HepG2 (cell line): ENCODE measurements around the gene RASA3. TPM values are rescaled to one million over a fixed set of nuclear protein-coding genes. Genes with fewer than 3 reads are reported as not detected.

Source experiments
- ATAC-seq: fragments of 200-7000 bp; cut with Tn5 transposase; 3 replicates; pipeline ENCODE4 v1.9.1; 2020; ENCODE audit warnings: mild to moderate bottlenecking, moderate library complexity
- BruUV-seq: library from RNA; stranded (reverse); fragments of 400-500 nt; replicated peaks from 2 replicates; lab custom pipeline; 2021; lab: Mats Ljungman, UMichigan
- CTCF ChIA-PET: fragments of 300-600 bp; formaldehyde crosslinking; extraction: SDS; loops from one replicate; lab custom pipeline; 2021; ENCODE audit warnings: low total read pairs, inconsistent platforms, low intra/inter-chr PET ratio; lab: Yijun Ruan, JAX
- POLR2A ChIA-PET: fragments of 350-600 bp; sonication (Branson Sonifier 250); formaldehyde crosslinking; loops from one replicate; lab custom pipeline; 2020; ENCODE audit warnings: antibody characterized with exemption, inconsistent platforms; lab: Yijun Ruan, JAX
- DNase-seq: peaks from one replicate; pipeline ENCODE4 v3.0.0-alpha.2; 2015; ENCODE audit warnings: low spot score
- FAIRE-seq: peaks from 3 replicates; lab custom pipeline; 2011; peaks lifted over from hg19 to GRCh38; lab: Jason Lieb, UNC
- H2AFZ ChIP-seq: one replicate; pipeline ENCODE4 v1.6.1; 2011; ENCODE audit warnings: low read length, inconsistent platforms
- H3K27ac ChIP-seq: fragments of 300-600 bp; 3 replicates; pipeline ENCODE4 v1.8.0; 2011; ENCODE audit warnings: mixed run types, mild to moderate bottlenecking, mixed read lengths, low read length, inconsistent platforms; ENCODE audit not compliant: insufficient read depth; ENCODE audit errors: extremely low read length
- H3K27me3 ChIP-seq, 2 experiments: fragments of 200-600 bp in 1 of 2; 2 replicates in 1 of 2; 3 replicates in 1 of 2; pipeline versions ENCODE4 v1.6.0 to v1.8.0; 2011; ENCODE audit warnings: low read length in 2 of 2, mild to moderate bottlenecking in 2 of 2, moderate library complexity in 2 of 2, inconsistent platforms in 1 of 2; ENCODE audit not compliant: insufficient read depth in 2 of 2, control insufficient read depth in 1 of 2
- H3K36me3 ChIP-seq, 2 experiments: fragments of 200-600 bp in 1 of 2; replicated peaks in 1 of 2; 2 replicates in 1 of 2; 3 replicates in 1 of 2; pipeline versions ENCODE4 v1.5.1 to v1.8.0; 2011; ENCODE audit warnings: low read length in 2 of 2, inconsistent platforms in 1 of 2; ENCODE audit not compliant: insufficient read depth in 2 of 2, control insufficient read depth in 1 of 2
- H3K4me1 ChIP-seq: 2 replicates; pipeline ENCODE4 v1.5.1; 2012; ENCODE audit warnings: low read length, inconsistent platforms; ENCODE audit not compliant: insufficient read depth
- H3K4me2 ChIP-seq: 2 replicates; pipeline ENCODE4 v1.6.0; 2011; ENCODE audit warnings: low read depth, low read length, inconsistent platforms
- H3K4me3 ChIP-seq, 3 experiments: fragments of 200-600 bp in 1 of 3; sonication (generic), shearing (Covaris generic) in 1 of 3; replicated peaks in 1 of 3; 2 replicates each; pipeline ENCODE4 v1.5.1; 2011 to 2016; ENCODE audit warnings: low read length in 3 of 3, inconsistent platforms in 2 of 3, low read depth in 2 of 3, mild to moderate bottlenecking in 2 of 3, control low read depth in 1 of 3, mixed read lengths in 1 of 3; ENCODE audit not compliant: insufficient read depth in 1 of 3
- H3K79me2 ChIP-seq: one replicate; pipeline ENCODE4 v1.6.1; 2011; ENCODE audit warnings: low read length, inconsistent platforms; ENCODE audit not compliant: insufficient read depth
- H3K9ac ChIP-seq: 2 replicates; pipeline ENCODE4 v1.6.0; 2011; ENCODE audit warnings: mild to moderate bottlenecking, low read depth, low read length, inconsistent platforms; ENCODE audit not compliant: insufficient read depth
- H3K9me3 ChIP-seq: 2 replicates; pipeline ENCODE4 v1.5.1; 2012; ENCODE audit warnings: mild to moderate bottlenecking, low read length
- H4K20me1 ChIP-seq: 2 replicates; pipeline ENCODE4 v1.6.0; 2011; ENCODE audit warnings: inconsistent platforms, mild to moderate bottlenecking, low read length, moderate library complexity; ENCODE audit not compliant: insufficient read depth
- EED ChIP-seq: sonication (generic); formaldehyde crosslinking; IDR thresholded peaks from 2 replicates; pipeline ENCODE4 v1.5.0; 2020; ENCODE audit warnings: mild to moderate bottlenecking, missing genetic modification reagents
- GABPB1 ChIP-seq: IDR thresholded peaks from 2 replicates; pipeline ENCODE4 v1.6.1; 2016; ENCODE audit warnings: mild to moderate bottlenecking, missing genetic modification reagents, moderate library complexity, missing compliant biosample characterization
- GLI4 ChIP-seq: sonication (generic); formaldehyde crosslinking; IDR thresholded peaks from 2 replicates; pipeline ENCODE4 v1.5.1; 2020; ENCODE audit warnings: missing genetic modification reagents, mild to moderate bottlenecking, moderate library complexity, borderline replicate concordance
- PITX1 ChIP-seq: sonication (generic); formaldehyde crosslinking; IDR thresholded peaks from 2 replicates; pipeline ENCODE4 v1.5.1; 2020; ENCODE audit warnings: mild to moderate bottlenecking, missing genetic modification reagents
- ZMYM2 ChIP-seq: sonication (generic); formaldehyde crosslinking; IDR thresholded peaks from 2 replicates; pipeline ENCODE4 v1.8.0; 2022; ENCODE audit warnings: mild to moderate bottlenecking, missing genetic modification reagents
- WGBS: methylation state at CpG from one replicate; pipeline ENCODE4 v1.1.6; 2017; ENCODE audit warnings: low lambda C conversion rate; 5-methylcytosine and 5-hydroxymethylcytosine counted together
- in situ Hi-C: cut with HindIII; loops from 2 replicates; pipeline ENCODE4 v1.10.0; 2017; ENCODE audit warnings: low pct_unique_long_range_greater_than_20kb; ENCODE audit not compliant: extremely low pct_ligation_motif_present
- intact Hi-C: fragments of 100-400 bp; cut with micrococcal nuclease; formaldehyde crosslinking; loops from one replicate; pipeline ENCODE4 v1.10.0; 2022; ENCODE audit not compliant: unreplicated experiment
- polyA plus RNA-seq, 8 experiments: library from polyadenylated mRNA; depleted of rRNA in 3 of 8; stranded (reverse) in 7 of 8; unstranded in 1 of 8; fragments of >200 nt; fragmentation: Illumina TruSeq in 4 of 8; extraction: Trizol in 4 of 8; gene quantifications; 2 replicates each; pipeline versions ENCODE4 v1.2.1 to v1.2.3, GENCODE V29; 2011 to 2016; ENCODE audit warnings: low read depth in 4 of 8, missing spikeins in 1 of 8, mixed read lengths in 1 of 8; ENCODE audit not compliant: insufficient read depth in 1 of 8
- total RNA-seq, 5 experiments: library from RNA; depleted of rRNA; stranded (reverse); fragments of >200 nt; fragmentation: Illumina TruSeq; extraction: Trizol; gene quantifications; 2 replicates each; pipeline ENCODE4 v1.2.3, GENCODE V29; 2016; ENCODE audit warnings: low read depth in 1 of 5

Gene RASA3
- total and polyA plus RNA-seq, 2 of the 13 experiments (the other 11 are each of a cell fraction or from before 2014, with no cell fraction given): 0.05 TPM; not detected in 1

DNA sequence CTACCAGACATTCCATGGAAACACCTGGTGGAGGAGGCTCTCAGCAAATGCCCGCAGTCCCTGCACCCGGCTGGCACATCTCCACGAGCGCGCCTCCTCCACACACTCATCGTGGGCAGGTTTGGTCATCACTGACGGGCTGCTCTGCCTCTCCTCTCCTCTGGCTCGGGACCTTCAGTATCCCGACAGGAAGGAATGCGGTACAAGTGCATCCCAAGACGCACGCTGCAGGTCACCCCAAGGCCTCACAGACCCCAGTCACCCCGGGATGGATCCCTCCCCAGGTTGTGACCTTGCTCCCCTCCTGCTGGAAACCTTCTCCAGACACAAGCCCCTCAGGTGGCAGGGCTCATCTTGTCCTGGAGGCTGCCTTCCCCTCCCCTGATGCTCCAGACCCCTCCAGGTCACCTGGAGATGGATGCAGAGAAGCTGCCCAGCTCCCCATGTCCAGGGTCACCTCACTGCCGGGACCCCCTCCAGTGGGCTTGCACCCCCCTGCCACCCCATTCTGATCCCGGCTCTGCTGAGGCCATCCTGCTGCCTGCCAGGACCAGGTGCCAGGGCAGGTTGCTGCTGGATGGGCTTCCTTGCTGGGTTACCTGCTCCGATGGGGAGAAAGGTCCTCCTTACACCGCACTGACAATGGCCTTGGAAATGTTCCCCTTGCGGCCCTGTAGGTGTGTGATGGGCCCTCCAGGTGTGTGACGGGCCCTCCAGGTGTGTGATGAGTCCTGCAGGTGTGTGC, 188.4 kb downstream of the RASA3 start (continued):
- TF ChIP-seq PITX1 (CRISPR knock-in tag) (no peak), GLI4 (CRISPR knock-in tag) (no peak), EED (CRISPR knock-in tag) (no peak), ZMYM2 (CRISPR knock-in tag) (no peak)

DNA sequence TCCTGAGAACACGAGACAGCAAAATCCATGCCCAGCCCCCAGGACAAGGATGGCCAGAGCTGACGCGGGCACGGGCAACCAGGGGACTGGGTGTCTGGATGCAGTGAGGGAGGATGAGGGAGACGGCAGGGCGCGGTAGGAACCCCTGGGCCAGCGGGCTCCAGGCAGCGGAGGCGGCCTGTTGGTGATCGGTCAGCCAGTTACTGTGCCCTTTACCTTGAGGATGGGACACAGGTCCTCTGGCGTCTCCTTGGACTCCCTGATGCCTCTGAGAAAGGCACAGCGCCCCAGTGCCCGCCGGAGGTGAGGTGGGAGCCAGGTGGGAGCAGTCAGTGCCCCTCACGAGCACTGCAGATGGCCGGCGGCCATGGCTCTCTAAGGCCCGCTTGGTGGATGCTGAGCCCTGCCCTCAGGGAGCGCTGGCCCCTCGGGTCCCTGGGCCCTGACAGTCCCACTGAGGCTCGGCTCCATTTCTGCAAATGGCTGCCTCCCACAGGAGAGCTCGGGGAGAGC, 189.8 kb downstream of the RASA3 start:
- Histone ChIP-seq H4K20me1 (no peaks in the 10 kb centered on the region), H3K9ac (no peak overlapping the region), H2AFZ (no peak overlapping the region), H3K36me3 (no peaks in the 10 kb centered on the region), H3K4me2 (no peak overlapping the region), H3K27me3 (peaks cover 6 to 22% of the 10 kb centered on the region in 2 experiments; a peak in 4 of 5 replicates), H3K27ac (no peak overlapping the region), H3K9me3 (no peaks in the 10 kb centered on the region), H3K4me3 (no peak overlapping the region), H3K79me2 (no peaks in the 10 kb centered on the region), H3K4me1 (peaks cover 10% of the 10 kb centered on the region)
- ChIA-PET CTCF (no interaction called here), POLR2A (no interaction called here)
- ATAC-seq: no peak
- no peak for TF ChIP-seq GABPB1 (CRISPR knock-in tag)
- 63% methylated on average over 9 of the region's 23 CpGs for WGBS
- intact Hi-C loops: no loop called here
- no TSS peak for BruUV-seq
- in situ Hi-C loops: no loop called here
- FAIRE-seq: no peak
- DNase-seq: no peak
